Measurements from ENCODE around the gene PTPRZ1. TPM values are rescaled to one million over a fixed set of nuclear protein-coding genes. Genes with fewer than 3 reads are reported as not detected.

PTPRZ1 gene
- total RNA-seq, 4 donors from 2014 or later: 0.32 to 33.9 (median 11.8) TPM

DNA sequence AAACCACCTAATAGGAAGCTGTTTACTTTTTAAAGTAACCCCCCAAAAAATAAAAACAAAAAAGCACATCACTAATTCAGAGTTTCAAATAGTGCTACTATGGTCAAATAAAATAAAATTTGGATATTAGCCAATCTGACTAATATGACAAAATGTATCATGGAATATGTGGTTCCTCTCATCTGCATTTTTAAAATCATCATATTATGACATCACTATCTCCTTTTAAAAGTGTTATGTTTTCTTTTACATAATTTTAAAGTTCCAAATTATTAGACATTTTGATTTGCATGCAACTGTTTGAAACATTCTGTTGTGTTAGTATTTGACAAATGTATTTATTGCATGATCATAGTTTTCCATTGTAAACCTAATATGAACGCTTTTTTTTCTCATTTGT lies 160.7 kb downstream of the PTPRZ1 start:
- ATAC-seq (ENCODE audit: low FRiP score): no peak
- TF ChIP-seq, protein P1, sequence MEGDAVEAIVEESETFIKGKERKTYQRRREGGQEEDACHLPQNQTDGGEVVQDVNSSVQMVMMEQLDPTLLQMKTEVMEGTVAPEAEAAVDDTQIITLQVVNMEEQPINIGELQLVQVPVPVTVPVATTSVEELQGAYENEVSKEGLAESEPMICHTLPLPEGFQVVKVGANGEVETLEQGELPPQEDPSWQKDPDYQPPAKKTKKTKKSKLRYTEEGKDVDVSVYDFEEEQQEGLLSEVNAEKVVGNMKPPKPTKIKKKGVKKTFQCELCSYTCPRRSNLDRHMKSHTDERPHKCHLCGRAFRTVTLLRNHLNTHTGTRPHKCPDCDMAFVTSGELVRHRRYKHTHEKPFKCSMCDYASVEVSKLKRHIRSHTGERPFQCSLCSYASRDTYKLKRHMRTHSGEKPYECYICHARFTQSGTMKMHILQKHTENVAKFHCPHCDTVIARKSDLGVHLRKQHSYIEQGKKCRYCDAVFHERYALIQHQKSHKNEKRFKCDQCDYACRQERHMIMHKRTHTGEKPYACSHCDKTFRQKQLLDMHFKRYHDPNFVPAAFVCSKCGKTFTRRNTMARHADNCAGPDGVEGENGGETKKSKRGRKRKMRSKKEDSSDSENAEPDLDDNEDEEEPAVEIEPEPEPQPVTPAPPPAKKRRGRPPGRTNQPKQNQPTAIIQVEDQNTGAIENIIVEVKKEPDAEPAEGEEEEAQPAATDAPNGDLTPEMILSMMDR (IDR thresholded peaks at IDR 0.05): no peak
- DNase-seq (ENCODE audit: low spot score): no peak

DNA sequence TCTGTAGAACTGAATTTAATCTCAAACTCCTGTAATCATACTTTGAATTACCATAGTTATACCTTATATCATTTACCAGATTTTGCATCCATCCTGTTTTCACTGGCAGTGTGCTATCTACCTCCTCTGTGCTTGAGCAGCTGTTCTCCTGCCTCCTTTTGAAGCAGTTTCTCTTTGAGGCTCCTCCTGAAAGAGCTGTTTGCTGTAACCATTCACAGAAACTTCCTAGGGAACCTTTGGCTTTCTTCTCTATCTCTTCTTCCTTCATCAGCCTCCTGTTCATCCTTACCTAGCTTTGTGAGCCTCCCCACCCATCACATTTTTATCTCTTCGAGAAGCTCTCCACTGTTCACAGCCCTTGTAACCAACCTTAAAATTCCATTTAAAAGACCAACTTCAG lies 162.9 kb downstream of the PTPRZ1 start:
- ATAC-seq (ENCODE audit: low FRiP score) (no peak), DNase-seq (ENCODE audit: low spot score) (no peak)
- TF ChIP-seq, protein P1 (IDR thresholded peaks at IDR 0.05): no peak

DNA sequence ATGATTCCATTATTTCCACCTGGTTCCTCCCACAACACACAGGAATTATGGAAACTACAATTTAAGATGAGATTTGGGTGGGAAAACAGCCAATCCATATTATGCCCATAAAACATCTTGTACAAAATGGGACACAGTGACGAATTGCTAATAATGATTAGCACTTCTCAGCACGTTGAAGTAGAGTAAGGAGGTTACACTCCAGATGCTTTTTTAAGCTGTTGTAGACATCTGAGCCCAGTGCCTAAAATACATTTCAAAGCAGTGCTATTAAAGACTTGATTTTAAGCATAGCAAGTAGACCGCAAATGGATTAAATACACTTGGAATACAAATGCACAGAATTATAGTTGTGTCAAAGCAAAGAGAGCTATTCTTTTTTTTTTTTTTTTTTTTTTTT lies 165.2 kb downstream of the PTPRZ1 start:
- DNase-seq (ENCODE audit: low spot score) (no peak), ATAC-seq (ENCODE audit: low FRiP score) (no peak)
- TF ChIP-seq, protein P1 (IDR thresholded peaks at IDR 0.05): no peak

DNA sequence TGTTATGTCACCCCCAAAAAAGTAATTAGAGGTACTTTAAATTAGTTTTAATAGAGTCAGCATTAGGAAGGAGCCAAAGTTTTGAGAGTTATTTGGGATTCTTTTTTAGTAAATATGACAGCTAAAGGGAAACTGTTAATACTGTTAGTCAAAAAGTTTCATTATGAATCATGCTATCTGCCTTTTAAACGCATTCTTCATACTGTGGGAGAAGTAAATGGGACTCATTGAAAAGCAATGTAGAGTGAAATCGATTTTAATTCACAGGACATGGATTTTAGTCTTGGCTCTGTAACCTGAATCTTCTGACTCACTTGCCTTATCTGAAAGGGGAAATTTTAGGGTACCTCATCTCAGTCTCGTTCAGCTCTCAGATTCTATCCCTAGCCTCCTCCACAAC lies 165.9 kb downstream of the PTPRZ1 start:
- TF ChIP-seq, protein P1 (IDR thresholded peaks at IDR 0.05): no peak
- no peak for DNase-seq (ENCODE audit: low spot score)
- ATAC-seq (ENCODE audit: low FRiP score): no peak

DNA sequence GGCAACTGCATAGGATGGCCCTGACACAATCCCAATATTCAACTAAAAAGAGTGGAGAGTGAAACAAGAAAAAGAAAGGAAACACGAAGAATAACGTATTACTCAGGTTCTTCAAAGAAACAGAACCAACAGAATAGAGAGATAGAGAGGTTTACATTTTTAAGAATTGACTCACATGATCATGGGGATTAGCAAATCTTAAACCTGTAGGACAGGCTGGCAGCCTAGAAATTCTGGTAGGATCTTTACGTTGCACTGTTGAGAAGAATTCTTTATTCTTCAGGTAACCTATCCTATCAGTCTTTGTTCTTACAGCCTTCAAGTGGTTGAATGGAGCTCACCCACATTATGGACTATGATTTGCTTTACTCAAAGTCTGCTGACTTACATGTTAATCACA lies 167.2 kb downstream of the PTPRZ1 start:
- TF ChIP-seq, protein P1 (IDR thresholded peaks at IDR 0.05): no peak
- no peak for DNase-seq (ENCODE audit: low spot score)
- ATAC-seq (ENCODE audit: low FRiP score): no peak

DNA sequence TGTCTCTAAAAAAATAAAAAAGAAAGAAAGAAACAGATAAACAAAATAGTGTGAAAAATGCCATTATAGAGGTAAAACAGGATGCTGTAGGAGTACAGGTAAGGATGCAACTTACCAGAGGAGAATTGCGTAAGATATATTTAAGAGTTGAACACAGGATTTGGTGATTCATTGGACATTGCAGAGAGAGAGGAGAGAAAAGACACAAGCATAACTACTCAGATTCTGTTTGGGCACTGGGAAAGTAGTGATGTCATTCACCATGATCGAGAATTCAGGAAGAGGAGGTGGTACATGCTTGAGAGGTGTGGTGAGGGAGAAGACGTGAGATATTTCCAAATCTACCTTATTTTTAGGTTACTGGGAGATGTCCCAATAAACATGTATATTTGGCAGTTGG lies 173.4 kb downstream of the PTPRZ1 start:
- ATAC-seq (ENCODE audit: low FRiP score): no peak
- TF ChIP-seq, protein P1 (IDR thresholded peaks at IDR 0.05): no peak
- DNase-seq (ENCODE audit: low spot score): no peak

DNA sequence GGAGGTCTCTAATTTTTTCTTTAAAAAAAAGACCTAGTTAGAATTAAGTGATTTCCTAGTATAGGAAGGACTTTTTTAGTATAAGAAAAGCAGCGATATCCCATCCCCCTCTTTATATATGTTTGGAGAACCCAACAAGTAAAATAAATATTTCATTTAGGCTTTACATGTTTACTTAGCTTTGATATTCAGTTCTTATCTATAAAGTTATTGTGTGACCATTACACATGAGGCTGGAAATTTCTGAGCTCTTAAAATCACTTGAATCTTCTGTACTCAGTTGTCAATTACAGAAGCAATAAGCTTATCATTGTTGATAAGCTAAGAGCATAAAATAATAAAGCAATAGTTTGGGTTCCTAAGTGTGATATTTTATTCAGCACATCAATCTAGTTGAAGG lies 181.4 kb downstream of the PTPRZ1 start:
- ATAC-seq (ENCODE audit: low FRiP score) (no peak), DNase-seq (ENCODE audit: low spot score) (no peak)
- TF ChIP-seq, protein P1 (IDR thresholded peaks at IDR 0.05): no peak

Measured in omental fat pad (tissue), 4 donors.